H1 (cell line): Measurements from ENCODE around the gene IL1RAPL1. TPM values are rescaled to one million over a fixed set of nuclear protein-coding genes. Genes with fewer than 3 reads are reported as not detected.

Experiments
- CTCF ChIA-PET: fragments of 300-600 bp; sonication (Branson Sonifier 250); formaldehyde crosslinking; loops from one replicate; lab custom pipeline; 2021; ENCODE audit not compliant: partially characterized antibody; lab: Charles Lee
- POLR2A ChIA-PET: fragments of 300-600 bp; sonication (Branson Sonifier 250); formaldehyde crosslinking; loops from one replicate; lab custom pipeline; 2021; ENCODE audit warnings: inconsistent platforms; ENCODE audit not compliant: partially characterized antibody; lab: Charles Lee
- DNase-seq, 2 experiments: peaks; one replicate each; pipeline versions ENCODE4 v3.0.0 to v3.0.0-alpha.2; 2010 to 2022; ENCODE audit warnings: low spot score in 2 of 2, low read depth in 1 of 2, mixed read lengths in 1 of 2
- FAIRE-seq: peaks from 2 replicates; lab custom pipeline; 2011; peaks lifted over from hg19 to GRCh38; lab: Jason Lieb, UNC
- H2AFZ ChIP-seq: 2 replicates; pipeline ENCODE4 v1.8.1; 2012; ENCODE audit warnings: low read length, inconsistent platforms
- H2AK5ac ChIP-seq: 2 replicates; pipeline ENCODE4 v1.6.1; 2013; ENCODE audit warnings: low read depth, low read length
- H2BK120ac ChIP-seq: replicated peaks from 2 replicates; pipeline ENCODE3; 2013; ENCODE audit warnings: low read depth, low read length, inconsistent platforms
- H2BK12ac ChIP-seq: 2 replicates; pipeline ENCODE4 v1.6.1; 2013; ENCODE audit warnings: low read depth, low read length
- H2BK15ac ChIP-seq: 2 replicates; pipeline ENCODE4 v1.6.1; 2013; ENCODE audit warnings: low read length
- H2BK20ac ChIP-seq: 2 replicates; pipeline ENCODE4 v1.6.1; 2013; ENCODE audit warnings: low read length
- H2BK5ac ChIP-seq: 2 replicates; pipeline ENCODE4 v1.6.1; 2013; ENCODE audit warnings: low read depth, low read length
- H3K14ac ChIP-seq: 2 replicates; pipeline ENCODE4 v1.6.1; 2013; ENCODE audit warnings: inconsistent platforms; ENCODE audit not compliant: insufficient read length
- H3K18ac ChIP-seq: 2 replicates; pipeline ENCODE4 v1.6.1; 2013; ENCODE audit warnings: low read length; ENCODE audit errors: extremely low read depth
- H3K23ac ChIP-seq: 2 replicates; pipeline ENCODE4 v1.6.1; 2013; ENCODE audit warnings: inconsistent platforms; ENCODE audit not compliant: insufficient read length
- H3K23me2 ChIP-seq: 2 replicates; pipeline ENCODE4 v1.6.1; 2013; ENCODE audit warnings: low read depth, low read length
- H3K27ac ChIP-seq: 2 replicates; pipeline ENCODE4 v1.6.1; 2011; ENCODE audit warnings: low read depth, low read length, inconsistent platforms
- H3K27me3 ChIP-seq, 4 experiments: replicated peaks in 1 of 4; 1 replicate in 1 of 4; 2 replicates in 3 of 4; pipeline versions ENCODE4 v1.6.1 to v1.8.1; 2011 to 2013; ENCODE audit warnings: low read length in 3 of 4, mild to moderate bottlenecking in 3 of 4, inconsistent platforms in 2 of 4, mixed read lengths in 2 of 4, moderate library complexity in 1 of 4; ENCODE audit not compliant: control insufficient read depth in 3 of 4, insufficient read depth in 3 of 4; ENCODE audit errors: extremely low read depth in 1 of 4
- H3K36me3 ChIP-seq, 4 experiments: 2 replicates each; pipeline versions ENCODE4 v1.6.1 to v1.8.1; 2011 to 2013; ENCODE audit warnings: mild to moderate bottlenecking in 4 of 4, low read length in 3 of 4, moderate library complexity in 2 of 4, control low read depth in 1 of 4, inconsistent platforms in 1 of 4; ENCODE audit not compliant: insufficient read depth in 4 of 4, control insufficient read depth in 2 of 4
- H3K4ac ChIP-seq: replicated peaks from 2 replicates; pipeline ENCODE3; 2013; ENCODE audit warnings: low read length, low read depth, mixed read lengths, inconsistent platforms; ENCODE audit not compliant: insufficient read length
- H3K4me1 ChIP-seq, 4 experiments: replicated peaks in 1 of 4; 1 replicate in 1 of 4; 2 replicates in 3 of 4; pipeline versions ENCODE4 v1.6.1 to v1.8.1; 2011 to 2013; ENCODE audit warnings: low read length in 3 of 4, inconsistent platforms in 2 of 4, mixed read lengths in 1 of 4; ENCODE audit not compliant: insufficient read depth in 4 of 4, control insufficient read depth in 3 of 4
- H3K4me2 ChIP-seq, 2 experiments: 2 replicates each; pipeline versions ENCODE4 v1.6.1 to v1.8.1; 2011 to 2013; ENCODE audit warnings: low read depth in 2 of 2, low read length in 2 of 2, control low read depth in 1 of 2, inconsistent platforms in 1 of 2, mild to moderate bottlenecking in 1 of 2; ENCODE audit not compliant: insufficient read depth in 1 of 2
- H3K4me3 ChIP-seq, 4 experiments: fragments of 200-600, 300-600 bp in 1 of 4; sonication (generic), shearing (Covaris generic), sonication (Bioruptor Twin) in 1 of 4; 2 replicates each; pipeline versions ENCODE4 v1.5.1 to v1.8.1; 2011 to 2016; ENCODE audit warnings: low read length in 4 of 4, low read depth in 3 of 4, control low read depth in 2 of 4, inconsistent platforms in 2 of 4, mild to moderate bottlenecking in 2 of 4, mixed read lengths in 1 of 4, moderate library complexity in 1 of 4; ENCODE audit not compliant: insufficient read depth in 2 of 4; ENCODE audit errors: extremely low read depth in 1 of 4
- H3K56ac ChIP-seq: replicated peaks from 2 replicates; pipeline ENCODE3; 2013; ENCODE audit warnings: low read depth, mild to moderate bottlenecking, mixed read lengths, low read length, inconsistent platforms; ENCODE audit not compliant: insufficient read length
- H3K79me1 ChIP-seq: 2 replicates; pipeline ENCODE4 v1.6.1; 2013; ENCODE audit warnings: low read depth, low read length, control low read depth
- H3K79me2 ChIP-seq, 2 experiments: 2 replicates each; pipeline versions ENCODE4 v1.6.1 to v1.8.1; 2012 to 2013; ENCODE audit warnings: low read length in 2 of 2, mild to moderate bottlenecking in 2 of 2, inconsistent platforms in 1 of 2; ENCODE audit not compliant: insufficient read depth in 2 of 2, control insufficient read depth in 1 of 2
- H3K9ac ChIP-seq, 4 experiments: replicated peaks in 1 of 4; 1 replicate in 1 of 4; 2 replicates in 3 of 4; pipeline versions ENCODE4 v1.6.1 to v1.8.1; 2011 to 2013; ENCODE audit warnings: low read depth in 3 of 4, low read length in 3 of 4, control low read depth in 2 of 4, mild to moderate bottlenecking in 2 of 4, moderate library complexity in 2 of 4, inconsistent platforms in 1 of 4; ENCODE audit errors: extremely low read depth in 1 of 4
- H3K9me3 ChIP-seq, 2 experiments: 2 replicates each; pipeline versions ENCODE4 v1.6.1 to v1.8.1; 2012 to 2013; ENCODE audit warnings: mild to moderate bottlenecking in 2 of 2, moderate library complexity in 2 of 2, control low read depth in 1 of 2, inconsistent platforms in 1 of 2, low read depth in 1 of 2, low read length in 1 of 2, mixed read lengths in 1 of 2; ENCODE audit not compliant: insufficient read depth in 2 of 2
- H4K20me1 ChIP-seq, 2 experiments: replicated peaks in 1 of 2; 2 replicates each; pipeline versions ENCODE3 to v1.8.1; 2011 to 2013; ENCODE audit warnings: inconsistent platforms in 2 of 2, low read length in 2 of 2, mild to moderate bottlenecking in 1 of 2; ENCODE audit not compliant: insufficient read depth in 2 of 2, control insufficient read depth in 1 of 2
- H4K5ac ChIP-seq: 2 replicates; pipeline ENCODE4 v1.6.1; 2013; ENCODE audit warnings: low read length, low read depth, mixed read lengths, inconsistent platforms; ENCODE audit not compliant: insufficient read length
- H4K8ac ChIP-seq: 2 replicates; pipeline ENCODE4 v1.8.0; 2013; ENCODE audit warnings: mild to moderate bottlenecking, moderate library complexity, low read length, inconsistent platforms; ENCODE audit not compliant: insufficient read depth; ENCODE audit errors: extremely low read depth
- H4K91ac ChIP-seq: replicated peaks from 2 replicates; pipeline ENCODE3; 2013; ENCODE audit warnings: low read length, mixed read lengths, inconsistent platforms; ENCODE audit not compliant: insufficient read length
- POU5F1 ChIP-seq: IDR thresholded peaks from 2 replicates; pipeline ENCODE4 v1.6.1; 2011; ENCODE audit warnings: low read depth, mild to moderate bottlenecking, low read length, moderate library complexity
- SIRT6 ChIP-seq: IDR thresholded peaks from one replicate; pipeline ENCODE4 v1.7.1; 2012; ENCODE audit warnings: low read length, inconsistent platforms
- SP2 ChIP-seq: IDR thresholded peaks from 2 replicates; pipeline ENCODE4 v1.6.1; 2012; ENCODE audit warnings: mild to moderate bottlenecking, low read length, inconsistent platforms
- SP4 ChIP-seq: IDR thresholded peaks from 2 replicates; pipeline ENCODE4 v1.6.1; 2012; ENCODE audit warnings: low read length, inconsistent platforms
- WGBS, 2 experiments: shearing (Covaris generic) in 1 of 2; methylation state at CpG; one replicate each; pipeline versions ENCODE4 v1.1.6 to v1.1.7; 2013 to 2015; ENCODE audit warnings: low lambda C conversion rate in 2 of 2, mixed read lengths in 2 of 2, inconsistent platforms in 1 of 2, low coverage in 1 of 2, missing lambda C conversion rate in 1 of 2; ENCODE audit not compliant: insufficient replicate concordance in 2 of 2, insufficient coverage in 1 of 2, insufficient read length in 1 of 2; ENCODE audit errors: extremely low coverage in 1 of 2, missing lambda C conversion rate in 1 of 2; 5-methylcytosine and 5-hydroxymethylcytosine counted together
- polyA plus RNA-seq, 7 experiments: library from polyadenylated mRNA; depleted of rRNA in 3 of 7; stranded (reverse) in 5 of 7; unstranded in 2 of 7; fragments of >200 nt in 5 of 7; fragments of 200-250 nt in 2 of 7; gene quantifications; 1 replicate in 5 of 7; 2 replicates in 1 of 7; 4 replicates in 1 of 7; pipeline versions ENCODE4 v1.2.1 to v1.2.3, GENCODE V29; 2011 to 2013; ENCODE audit warnings: missing spikeins in 2 of 7, mixed read lengths in 2 of 7
- total RNA-seq: library from RNA; stranded (reverse); fragmentation: NEBNext Ultra II Directional; extraction: Animal tissue kit (Norgen Biotek cat#: 25700); gene quantifications from 2 replicates; pipeline ENCODE4 v1.2.1, GENCODE V29; 2021

The IL1RAPL1 gene
- total and polyA plus RNA-seq, 2 of the 8 experiments (the other 6 are each of a cell fraction or from before 2014, with no cell fraction given): 0.11 to 0.35 TPM

- no peak for DNase-seq
- H3K56ac ChIP-seq: no peak overlapping the region
- no peaks in the 10 kb centered on the region for H3K79me1 ChIP-seq
These were observed 81.7 kb downstream of the IL1RAPL1 start for GRCh38 chrX:28668957-28669356.

More at GRCh38 chrX:28668957-28669356, 81.7 kb downstream of the IL1RAPL1 start:
- H3K23me2 ChIP-seq: no peaks in the 10 kb centered on the region
- no peaks in the 10 kb centered on the region for H3K36me3 ChIP-seq
- H2BK120ac ChIP-seq: no peak overlapping the region
- H3K23ac ChIP-seq: no peak overlapping the region
- H3K4me2 ChIP-seq: no peak overlapping the region
- H2BK5ac ChIP-seq: no peak overlapping the region
- 82% methylated on average over 4 of the region's 4 CpGs; no CpG with 5 or more reads in 1 of the 2 experiments for WGBS, 2 experiments
- H3K27ac ChIP-seq: no peak overlapping the region
- FAIRE-seq: no peak
- H4K91ac ChIP-seq: no peak overlapping the region
- no peak overlapping the region for H2BK15ac ChIP-seq
- CTCF ChIA-PET: interaction anchor here (0.7 kb wide), 1 partner anchor 16 kb away, joined by 4 read pairs; no protein-coding TSS in a partner anchor
- H3K18ac ChIP-seq: no peak overlapping the region
- no peak overlapping the region for H3K14ac ChIP-seq
- no peak overlapping the region for H2BK20ac ChIP-seq
- H2AK5ac ChIP-seq: no peak overlapping the region
- POLR2A ChIA-PET: no interaction called here
- no peak overlapping the region for H2AFZ ChIP-seq
- no peaks in the 10 kb centered on the region for H3K27me3 ChIP-seq
- no peak overlapping the region for H3K4ac ChIP-seq
- no peaks in the 10 kb centered on the region for H3K9me3 ChIP-seq
- no peak overlapping the region for H2BK12ac ChIP-seq
- TF ChIP-seq SP4: no peak
- TF ChIP-seq POU5F1: no peak
- TF ChIP-seq SIRT6: no peak
- no peak for TF ChIP-seq SP2
- no peak overlapping the region for H3K9ac ChIP-seq
- H4K5ac ChIP-seq: no peak overlapping the region
- H4K8ac ChIP-seq: no peak overlapping the region
- no peak overlapping the region for H3K4me3 ChIP-seq
- H3K4me1 ChIP-seq: no peaks in the 10 kb centered on the region
- H3K79me2 ChIP-seq: no peaks in the 10 kb centered on the region
- no peaks in the 10 kb centered on the region for H4K20me1 ChIP-seq
